Measurements from ENCODE around the gene RTP2. TPM values are rescaled to one million over a fixed set of nuclear protein-coding genes. Genes with fewer than 3 reads are reported as not detected.
A peak's percentile ranks its signal among the peaks of the same experiment; 100 is the strongest.

Gene RTP2
- total and polyA plus RNA-seq, 9 donors: not detected

DNA sequence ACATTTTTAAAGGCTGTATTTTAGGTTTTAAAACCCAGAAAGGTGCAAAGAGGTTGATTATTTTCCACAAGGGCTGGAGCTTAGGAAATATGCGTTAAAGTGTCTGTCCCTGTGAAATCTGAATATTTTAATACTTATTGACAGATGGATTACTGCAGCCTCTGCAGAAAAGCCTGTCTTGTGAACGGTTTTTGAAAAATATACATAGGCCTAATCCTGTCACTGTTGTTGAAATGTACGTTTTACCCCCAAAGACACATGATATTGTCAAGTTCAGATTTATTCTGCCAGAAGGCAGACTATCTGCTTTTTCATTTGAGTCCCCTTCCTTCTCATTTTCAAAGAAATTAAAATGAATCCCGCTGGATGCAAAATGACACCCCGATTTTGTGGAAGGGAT is 45.1 kb upstream of the RTP2 start:
- TF ChIP-seq, protein P1, sequence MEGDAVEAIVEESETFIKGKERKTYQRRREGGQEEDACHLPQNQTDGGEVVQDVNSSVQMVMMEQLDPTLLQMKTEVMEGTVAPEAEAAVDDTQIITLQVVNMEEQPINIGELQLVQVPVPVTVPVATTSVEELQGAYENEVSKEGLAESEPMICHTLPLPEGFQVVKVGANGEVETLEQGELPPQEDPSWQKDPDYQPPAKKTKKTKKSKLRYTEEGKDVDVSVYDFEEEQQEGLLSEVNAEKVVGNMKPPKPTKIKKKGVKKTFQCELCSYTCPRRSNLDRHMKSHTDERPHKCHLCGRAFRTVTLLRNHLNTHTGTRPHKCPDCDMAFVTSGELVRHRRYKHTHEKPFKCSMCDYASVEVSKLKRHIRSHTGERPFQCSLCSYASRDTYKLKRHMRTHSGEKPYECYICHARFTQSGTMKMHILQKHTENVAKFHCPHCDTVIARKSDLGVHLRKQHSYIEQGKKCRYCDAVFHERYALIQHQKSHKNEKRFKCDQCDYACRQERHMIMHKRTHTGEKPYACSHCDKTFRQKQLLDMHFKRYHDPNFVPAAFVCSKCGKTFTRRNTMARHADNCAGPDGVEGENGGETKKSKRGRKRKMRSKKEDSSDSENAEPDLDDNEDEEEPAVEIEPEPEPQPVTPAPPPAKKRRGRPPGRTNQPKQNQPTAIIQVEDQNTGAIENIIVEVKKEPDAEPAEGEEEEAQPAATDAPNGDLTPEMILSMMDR (IDR thresholded peaks at IDR 0.05): no peak
- TF ChIP-seq POLR2A (IDR thresholded peaks at IDR 0.05): no peak
- no peak for TF ChIP-seq EP300 (IDR thresholded peaks at IDR 0.05)
- no peaks in the 10 kb centered on the region for H3K36me3 ChIP-seq
- H3K4me1 ChIP-seq (ENCODE audit: insufficient read depth): no peaks in the 10 kb centered on the region
- WGBS, 3 donors: 44 to 61% (median 52%) methylated on average over 5 of the region's 5 CpGs
- intact Hi-C loops (cut with DNase I): loop anchor here (5.0 to 10.0 kb wide), 7 partner anchors 305 to 877 kb away; partner anchors contain the start of gene LPP (in 1 of the 4)
- H3K9me3 ChIP-seq: no peaks in the 10 kb centered on the region
- DNase-seq: no peak
- peak overlapping the region; percentile 58 to 100 for H3K27ac ChIP-seq
- no peaks in the 10 kb centered on the region for H3K27me3 ChIP-seq
- no peak overlapping the region for H3K4me3 ChIP-seq

DNA sequence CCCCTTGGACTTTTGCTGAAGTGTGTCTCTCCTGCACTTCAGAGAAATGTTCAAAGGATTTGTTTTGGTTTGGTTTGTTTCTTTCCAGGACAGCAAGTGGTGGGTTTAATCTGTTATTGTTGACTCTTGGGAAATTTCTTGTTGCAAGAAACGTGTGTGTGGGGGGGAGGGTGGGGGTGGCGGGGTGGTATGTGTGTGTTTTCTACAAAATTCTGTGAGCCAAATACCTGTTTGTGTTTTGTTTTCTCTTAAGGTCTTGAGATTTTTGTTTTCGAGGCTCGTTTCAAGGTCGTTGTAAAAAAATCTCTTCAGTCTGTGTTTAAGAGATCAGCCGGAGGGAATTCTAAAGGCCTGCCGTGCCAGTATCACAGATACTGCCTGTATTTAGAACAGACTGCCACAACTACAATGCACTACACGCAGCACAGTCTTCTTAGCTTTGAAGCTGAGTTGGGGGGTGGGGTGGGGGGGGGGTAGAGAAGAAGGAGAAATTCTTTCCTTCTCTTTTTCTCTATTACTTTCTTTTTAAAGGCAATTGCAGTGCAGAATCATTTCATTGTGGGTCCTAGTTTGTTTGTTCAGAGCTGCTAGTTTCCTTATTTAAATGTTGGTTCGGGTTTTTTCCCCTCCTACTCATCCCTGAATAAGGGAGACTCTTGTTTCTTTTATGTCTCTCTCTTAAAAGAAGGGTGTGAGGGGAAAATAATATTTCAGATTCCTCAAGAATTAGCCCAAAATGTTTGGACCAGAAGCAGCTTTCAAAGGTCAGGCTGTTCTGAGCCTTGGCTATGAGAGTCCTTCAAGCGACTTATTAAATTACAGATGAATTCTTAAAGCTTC is 44.3 kb upstream of the RTP2 start:
- Histone ChIP-seq H3K4me1 (ENCODE audit: insufficient read depth) (no peaks in the 10 kb centered on the region), H3K9me3 (no peaks in the 10 kb centered on the region), H3K27me3 (no peaks in the 10 kb centered on the region), H3K27ac (peak overlapping the region; percentile 58 to 100), H3K36me3 (no peaks in the 10 kb centered on the region), H3K4me3 (peak overlapping the region; percentile 88)
- 2 to 12% (median 3%) methylated on average over 10 of the region's 10 CpGs for whole genome bisulfite sequencing, 3 donors
- DNase-seq: peak in 2 of 5 donors; percentile 46 to 65
- intact Hi-C loops (cut with DNase I): loop anchor here (5.0 to 10.0 kb wide), 7 partner anchors 306 to 878 kb away; partner anchors contain the start of gene LPP (in 1 of the 4)
- TF ChIP-seq POLR2A (IDR thresholded peaks at IDR 0.05) (no peak), EP300 (IDR thresholded peaks at IDR 0.05) (no peak)
- TF ChIP-seq, protein P1 (IDR thresholded peaks at IDR 0.05): no peak

DNA sequence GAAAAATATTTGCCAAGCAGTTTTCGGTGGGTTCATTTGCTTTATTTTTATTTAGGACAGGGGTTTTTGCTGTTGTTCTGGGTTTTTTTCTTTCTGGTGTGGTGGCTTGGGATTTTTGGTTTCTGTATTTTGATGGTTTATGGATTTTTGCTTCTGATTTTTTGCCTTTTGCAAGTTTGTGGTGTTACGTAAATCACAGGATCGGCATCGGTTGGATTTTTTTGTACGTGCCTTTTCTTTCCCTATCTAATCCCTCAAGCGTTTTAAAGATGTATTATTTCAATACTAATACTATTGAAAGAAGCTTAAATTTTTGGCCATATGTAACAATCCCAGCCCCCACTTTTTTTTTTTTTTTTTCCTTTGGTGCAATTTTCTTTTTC is 43.7 kb upstream of the RTP2 start:
- Histone ChIP-seq H3K9me3 (no peaks in the 10 kb centered on the region), H3K27ac (peak overlapping the region; percentile 94 to 100), H3K27me3 (no peaks in the 10 kb centered on the region), H3K4me1 (ENCODE audit: insufficient read depth) (no peaks in the 10 kb centered on the region), H3K36me3 (no peaks in the 10 kb centered on the region), H3K4me3 (peak overlapping the region; percentile 88)
- 2 to 4% (median 2%) methylated on average over 6 of the region's 6 CpGs for WGBS, 3 donors
- TF ChIP-seq, protein P1 (IDR thresholded peaks at IDR 0.05): no peak
- TF ChIP-seq EP300 (IDR thresholded peaks at IDR 0.05) (no peak), POLR2A (IDR thresholded peaks at IDR 0.05) (no peak)
- DNase-seq: no peak
- intact Hi-C loops (cut with DNase I): loop anchor here (5.0 to 10.0 kb wide), 7 partner anchors 306 to 879 kb away; partner anchors contain the start of gene LPP (in 1 of the 4)

DNA sequence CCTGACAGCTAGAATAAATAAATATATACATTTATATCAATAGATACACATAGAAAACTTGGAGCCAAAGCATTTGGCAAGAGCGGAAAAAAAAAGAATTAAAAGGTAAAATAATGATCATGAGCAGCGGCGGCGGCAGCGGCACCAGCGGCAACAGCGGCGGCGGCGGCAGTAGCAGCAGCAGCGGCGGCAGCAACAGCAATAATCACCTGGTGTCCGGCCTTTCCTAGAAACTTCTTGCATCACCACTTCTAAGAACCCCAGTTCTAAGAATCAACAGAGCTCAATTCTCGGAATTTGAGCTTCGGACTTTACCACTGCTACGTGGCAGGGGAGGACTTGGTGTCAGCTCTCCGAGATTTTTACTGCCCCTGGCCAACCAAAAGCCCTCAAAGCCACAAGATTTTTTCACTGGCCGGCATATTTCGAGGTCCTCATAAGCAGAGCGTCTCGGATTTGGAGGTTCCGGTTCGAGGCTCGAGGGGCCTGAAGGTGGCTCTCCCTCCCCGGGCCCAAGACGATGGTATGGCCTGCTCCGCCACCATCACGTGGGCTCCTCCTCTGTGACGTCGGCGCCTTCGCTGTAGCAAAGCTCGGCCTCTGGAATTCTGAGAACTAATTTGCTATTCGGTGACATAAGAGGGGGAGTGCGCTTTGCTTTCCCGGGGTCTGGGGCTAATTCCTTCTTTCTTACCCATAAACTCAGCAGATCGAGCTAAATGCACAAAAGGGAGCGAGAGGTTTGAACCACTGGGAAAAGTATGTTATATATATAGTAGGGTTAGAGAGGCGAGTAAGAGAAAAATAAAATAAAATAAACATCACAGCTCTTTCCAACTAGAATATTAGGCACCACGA is 43.1 kb upstream of the RTP2 start, which contains the start of gene BCL6:
Gene BCL6, minus strand, starts transcription at position 268 of the 858 bp plus-strand sequence. CDS start 11,775 bp downstream, outside the sequence.
- Histone ChIP-seq H3K9me3 (no peaks in the 10 kb centered on the region), H3K4me3 (peak within 1 kb of the TSS; percentile 88), H3K4me1 (ENCODE audit: insufficient read depth) (no peaks in the 10 kb centered on the region), H3K27ac (peak within 1 kb of the TSS; percentile 94 to 100), H3K36me3 (no peaks in the 10 kb centered on the region), H3K27me3 (no peaks in the 10 kb centered on the region)
- WGBS, 3 donors: 0% methylated on average over 38 to 40 of the region's 40 CpGs
- TF ChIP-seq EP300 (IDR thresholded peaks at IDR 0.05): peak; percentile 99
- TF ChIP-seq, protein P1 (IDR thresholded peaks at IDR 0.05): peak in 2 of 3 donors; percentile 21 to 26
- TF ChIP-seq POLR2A (IDR thresholded peaks at IDR 0.05): peak; percentile 93
- intact Hi-C loops (cut with DNase I): loop anchor here (2.0 to 10.0 kb wide), 9 partner anchors 307 to 1211 kb away; partner anchors contain the start of gene LPP (in 1 of the 4)
- DNase-seq: peak; percentile 94 to 96 (median 95)
